Esophagus (tissue), 2 donors: ENCODE data around the gene FAM168B. TPM values are rescaled to one million over a fixed set of nuclear protein-coding genes. Genes with fewer than 3 reads are reported as not detected.
"Not testable (repeated sequence)": the region's sequence is repeated elsewhere in the genome, so short reads cannot be mapped to it uniquely, and the experiment has no call there.

Experiments
- H3K27ac ChIP-seq, 2 donors: one replicate each; pipeline ENCODE4 v1.5.1; 2013; ENCODE audit warnings: low read depth in 2 of 2, mild to moderate bottlenecking in 2 of 2, inconsistent platforms in 1 of 2, low read length in 1 of 2, moderate library complexity in 1 of 2
- H3K27me3 ChIP-seq, 2 donors: one replicate each; pipeline ENCODE4 v1.6.1; 2013; ENCODE audit warnings: low read length in 2 of 2, control low read depth in 1 of 2, mild to moderate bottlenecking in 1 of 2; ENCODE audit not compliant: insufficient read depth in 2 of 2, control insufficient read depth in 1 of 2
- H3K36me3 ChIP-seq, 2 donors: one replicate each; pipeline ENCODE4 v1.6.1; 2013; ENCODE audit warnings: low read length in 1 of 2; ENCODE audit not compliant: control insufficient read depth in 2 of 2, insufficient read depth in 2 of 2
- H3K4me1 ChIP-seq, 2 donors: one replicate each; pipeline ENCODE4 v1.6.1; 2013; ENCODE audit warnings: low read length in 1 of 2; ENCODE audit not compliant: control insufficient read depth in 2 of 2, insufficient read depth in 2 of 2
- H3K4me3 ChIP-seq, 2 donors: one replicate each; pipeline ENCODE4 v1.5.1; 2013; ENCODE audit warnings: low read length in 2 of 2, mild to moderate bottlenecking in 2 of 2, low read depth in 1 of 2, moderate library complexity in 1 of 2
- H3K9me3 ChIP-seq, 2 donors: one replicate each; pipeline ENCODE4 v1.6.1; 2013; ENCODE audit warnings: mild to moderate bottlenecking in 2 of 2, low read depth in 1 of 2, low read length in 1 of 2, moderate library complexity in 1 of 2; ENCODE audit not compliant: control insufficient read depth in 2 of 2, insufficient read depth in 1 of 2
- WGBS, 2 donors: extraction: QIAGEN DNeasy Blood & Tissue Kit; methylation state at CpG; one replicate each; pipeline ENCODE4 v1.1.7; 2013; 5-methylcytosine and 5-hydroxymethylcytosine counted together
- polyA plus RNA-seq, 2 donors: library from polyadenylated mRNA; stranded (reverse); fragments of 200-250 nt; gene quantifications; one replicate each; pipeline ENCODE4 v1.2.3, GENCODE V29; 2013
- donor health status: healthy with polysubstance abuse.
- donor health status: Bipolar disorder and iron deficiency.

The FAM168B gene
- polyA plus RNA-seq, 2 donors = 13.2 to 27.3 TPM

DNA sequence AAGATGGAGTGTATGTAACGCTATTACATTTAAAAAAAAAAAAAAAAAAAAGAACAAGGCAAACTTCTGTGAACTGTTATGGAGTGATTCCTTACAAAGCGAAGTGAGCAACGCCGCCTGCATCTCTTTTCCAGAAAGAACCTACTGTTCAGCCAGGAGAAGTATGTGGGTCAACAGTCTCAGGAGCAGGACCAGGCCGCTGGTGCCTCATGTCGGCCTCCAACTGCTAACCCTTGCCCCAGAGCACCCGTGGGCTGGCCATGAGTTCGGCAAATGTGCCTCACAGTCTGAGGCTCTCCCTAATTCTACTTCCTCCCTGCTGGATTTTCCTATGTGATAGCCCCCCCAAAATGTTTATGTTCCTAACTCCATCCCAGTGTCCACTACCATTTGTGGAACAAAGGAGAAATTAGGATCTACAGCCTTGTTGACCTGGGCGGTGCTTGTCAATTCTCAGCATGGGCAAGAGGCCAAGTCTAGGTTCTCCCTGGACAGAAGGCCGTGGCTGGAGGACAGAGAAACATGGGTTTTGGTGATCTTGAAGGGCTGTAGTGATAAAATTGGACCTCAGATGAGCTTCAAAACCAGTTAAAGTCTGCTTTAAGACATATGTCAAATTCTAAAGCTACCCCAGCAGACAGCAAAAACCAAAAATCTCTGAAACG is 15.9 kb downstream of the FAM168B start:
- Histone ChIP-seq H3K27ac (no peak overlapping the region), H3K9me3 (no peaks in the 10 kb centered on the region), H3K4me1 (peaks cover 3 to 4% of the 10 kb centered on the region in 2 donors), H3K27me3 (no peaks in the 10 kb centered on the region), H3K36me3 (peaks cover 7 to 24% of the 10 kb centered on the region in 2 donors), H3K4me3 (no peak overlapping the region)
- 88 to 90% methylated on average over 11 of the region's 11 CpGs for WGBS, 2 donors

DNA sequence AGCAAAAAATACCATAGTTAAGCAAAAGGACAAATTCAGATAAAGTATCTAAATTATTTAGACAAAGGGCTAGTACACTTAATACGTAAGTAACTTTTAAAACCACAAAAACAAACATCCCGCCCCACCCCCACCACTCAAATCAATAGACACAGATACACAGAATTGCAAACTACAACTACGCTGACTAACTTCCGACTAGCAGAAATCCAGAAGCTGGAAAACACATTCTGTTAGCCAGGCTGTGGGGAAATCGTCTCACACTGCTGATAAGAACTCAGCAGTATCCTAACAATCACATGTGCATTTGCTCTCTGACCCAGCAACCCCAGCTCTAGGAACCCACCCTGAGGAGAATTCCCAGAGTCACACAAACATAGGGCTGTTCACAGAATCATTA is 16.6 kb downstream of the FAM168B start:
- H3K9me3 ChIP-seq = no peaks in the 10 kb centered on the region
- no peaks in the 10 kb centered on the region for H3K27me3 ChIP-seq
- H3K27ac ChIP-seq = no peak overlapping the region
- WGBS, 2 donors = 82 to 87% methylated on average over 5 of the region's 5 CpGs
- H3K4me1 ChIP-seq = peaks cover 3 to 4% of the 10 kb centered on the region in 2 donors
- H3K4me3 ChIP-seq = no peak overlapping the region
- peaks cover 3 to 20% of the 10 kb centered on the region in 2 donors for H3K36me3 ChIP-seq

DNA sequence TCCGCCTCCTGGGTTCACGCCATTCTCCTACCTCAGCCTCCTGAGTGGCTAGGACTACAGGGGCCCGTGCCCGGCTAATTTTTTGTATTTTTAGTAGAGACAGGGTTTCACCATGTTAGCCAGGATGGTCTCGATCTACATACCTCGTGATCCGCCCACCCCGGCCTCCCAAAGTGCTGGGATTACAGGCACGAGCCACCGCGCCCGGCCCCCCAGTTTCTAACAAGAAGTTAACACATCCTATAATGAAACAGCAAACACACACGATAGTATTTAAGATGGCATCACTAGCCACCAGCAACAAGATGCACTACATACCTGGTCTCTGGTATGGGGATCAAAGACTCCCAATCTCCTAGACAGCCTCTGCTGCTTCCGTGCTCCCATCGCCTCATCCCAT is 17.7 kb downstream of the FAM168B start:
- H3K4me1 ChIP-seq = not testable (repeated sequence)
- H3K36me3 ChIP-seq = peaks cover 0 to 21% of the 10 kb centered on the region in 2 donors
- 97% methylated on average over 15 of the region's 15 CpGs for WGBS, 2 donors

DNA sequence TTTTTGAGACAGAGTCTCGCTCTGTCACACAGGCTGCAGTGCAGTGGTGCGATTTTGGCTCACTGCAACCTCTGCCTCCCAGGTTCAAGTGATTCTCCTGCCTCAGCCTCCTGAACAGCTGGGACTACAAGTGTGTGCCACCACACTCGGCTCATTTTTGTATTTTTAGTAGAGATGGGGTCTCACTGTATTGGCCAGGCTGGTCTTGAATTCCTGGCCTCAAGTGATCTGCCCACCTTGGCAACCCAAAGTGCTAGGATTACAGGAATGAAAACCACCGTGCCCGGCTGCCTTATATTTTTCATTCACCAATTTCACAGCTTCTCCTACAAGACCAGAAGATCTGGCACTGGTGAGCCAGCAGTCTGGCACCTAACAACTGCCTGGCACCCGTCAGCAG is 25.1 kb downstream of the FAM168B start:
- not testable (repeated sequence) for H3K27ac ChIP-seq, H3K4me1 ChIP-seq, H3K9me3 ChIP-seq, H3K4me3 ChIP-seq, H3K27me3 ChIP-seq
- WGBS, 2 donors = 94 to 96% methylated on average over 6 of the region's 6 CpGs
- peaks cover 5 to 12% of the 10 kb centered on the region in 2 donors for H3K36me3 ChIP-seq

More for the DNA sequence above, 17.7 kb downstream of the FAM168B start:
- not testable (repeated sequence) for H3K27ac ChIP-seq, H3K4me3 ChIP-seq, H3K27me3 ChIP-seq, H3K9me3 ChIP-seq

DNA sequence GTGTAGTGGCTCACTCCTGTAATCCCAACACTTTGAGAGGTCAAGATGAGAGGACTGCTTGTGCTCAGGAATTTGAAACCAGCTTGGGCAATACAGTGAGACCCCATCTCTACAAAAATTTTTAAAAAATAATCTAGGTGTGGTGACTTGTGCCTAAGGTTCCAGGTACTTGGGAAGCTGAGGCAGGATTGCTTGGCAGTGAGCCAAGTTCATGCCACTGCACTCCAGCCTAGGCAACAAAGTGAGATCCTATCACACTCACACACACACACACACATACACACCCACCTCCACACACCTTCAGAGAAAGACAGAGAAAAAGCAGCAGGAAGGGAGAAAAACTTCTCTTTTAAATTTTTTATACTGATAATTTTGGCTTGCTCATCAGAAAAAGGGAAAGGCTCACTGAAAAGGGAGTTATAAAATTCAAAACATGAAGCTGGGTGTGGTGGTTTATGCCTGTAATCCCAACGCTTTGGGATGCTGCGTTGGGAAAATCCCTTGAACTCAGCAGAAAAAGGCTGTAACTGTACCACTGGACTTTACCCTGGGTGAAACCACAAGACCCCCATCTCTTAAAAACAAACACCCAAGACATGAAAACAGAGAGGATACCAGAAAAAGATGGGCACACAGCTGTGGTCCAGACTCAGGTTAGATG is 25.7 kb downstream of the FAM168B start:
- H3K4me3 ChIP-seq = no peak overlapping the region
- peaks cover 5 to 12% of the 10 kb centered on the region in 2 donors for H3K36me3 ChIP-seq
- WGBS, 2 donors = 33 to 40% methylated on average over 2 of the region's 2 CpGs
- no peaks in the 10 kb centered on the region for H3K4me1 ChIP-seq
- no peaks in the 10 kb centered on the region for H3K9me3 ChIP-seq
- no peaks in the 10 kb centered on the region for H3K27me3 ChIP-seq
- H3K27ac ChIP-seq = no peak overlapping the region

DNA sequence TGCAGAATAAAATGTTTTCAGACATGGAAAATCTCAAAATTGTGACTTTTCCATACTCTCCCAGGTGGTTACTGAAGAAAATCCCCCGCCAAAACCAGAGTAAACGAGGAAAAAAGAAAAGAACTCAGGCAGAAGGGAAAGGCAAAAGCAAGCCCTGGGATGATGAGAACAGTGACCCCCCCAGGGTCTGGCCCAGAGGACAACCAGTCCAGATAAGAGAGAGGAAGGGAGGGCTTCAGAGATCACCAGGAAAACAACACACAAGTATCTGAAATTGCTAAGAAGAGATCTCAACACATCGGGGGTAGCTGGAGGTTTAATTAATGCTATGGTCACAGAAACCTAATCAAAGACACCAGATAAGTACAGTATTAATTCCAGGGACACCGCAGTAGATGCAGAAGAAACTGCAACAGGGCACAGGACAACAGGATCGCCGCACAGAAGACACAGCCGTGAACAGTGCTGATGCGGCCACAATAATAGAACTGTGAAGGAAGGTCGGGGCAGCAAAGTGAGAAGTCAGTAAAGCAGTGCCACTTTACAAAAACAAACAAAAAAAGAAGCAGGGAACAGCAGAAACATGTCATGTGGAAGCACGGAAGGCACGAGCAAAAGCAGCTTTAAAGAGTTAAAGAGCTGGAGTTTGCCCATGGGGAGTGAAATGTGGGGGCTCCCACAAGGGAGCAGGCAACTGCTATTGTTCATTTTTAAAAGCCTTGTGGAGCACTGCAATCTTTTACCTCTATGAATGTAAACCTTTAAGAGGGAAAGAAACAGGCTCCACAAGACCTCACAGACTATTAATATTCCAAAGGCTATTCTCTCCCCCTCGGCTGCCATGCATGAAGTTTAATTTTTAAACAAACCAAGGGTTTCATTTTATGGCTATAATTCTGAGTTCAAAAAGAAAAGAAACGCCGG is 28.4 kb downstream of the FAM168B start:
- Histone ChIP-seq H3K4me1 (no peaks in the 10 kb centered on the region), H3K27me3 (no peaks in the 10 kb centered on the region), H3K9me3 (no peaks in the 10 kb centered on the region), H3K36me3 (peaks cover 5 to 7% of the 10 kb centered on the region in 2 donors), H3K27ac (no peak overlapping the region), H3K4me3 (no peak overlapping the region)
- WGBS, 2 donors = 73 to 76% methylated on average over 14 of the region's 14 CpGs

DNA sequence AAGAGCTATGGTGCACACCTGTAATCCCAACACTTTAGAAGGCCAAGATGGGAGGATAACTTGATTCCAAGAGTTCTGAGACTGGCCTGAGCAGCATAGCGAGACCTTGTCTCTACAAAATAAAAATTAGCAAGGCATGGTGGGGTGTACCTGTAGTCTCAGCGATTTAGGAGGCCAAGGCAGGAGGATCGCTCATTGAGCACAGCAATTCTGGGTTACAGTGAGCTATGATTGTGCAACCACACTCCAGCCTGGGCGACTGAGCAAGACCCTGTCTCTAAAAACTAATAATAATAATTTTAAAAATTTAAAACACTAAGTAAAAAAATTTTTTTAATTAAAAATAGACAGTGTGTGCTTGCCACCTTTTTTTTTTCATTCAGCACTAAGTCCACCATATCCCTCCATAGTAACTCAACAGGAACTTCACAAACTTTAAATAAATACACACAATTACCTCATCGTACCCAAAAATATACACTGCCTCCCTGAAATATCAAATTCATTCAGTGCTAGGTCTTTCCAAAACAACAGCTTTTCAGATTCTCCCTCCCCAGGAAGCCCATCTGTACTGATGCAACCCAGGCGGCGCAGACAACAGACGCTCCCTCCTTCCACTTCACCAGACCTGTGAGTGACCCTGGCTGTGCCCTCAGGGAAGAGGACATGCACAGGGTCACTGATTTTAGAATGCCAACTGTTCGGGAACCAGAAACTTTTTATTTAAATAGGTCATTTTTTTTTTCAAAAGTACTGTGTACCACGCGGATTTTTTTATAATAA is 29.6 kb downstream of the FAM168B start:
- no peak overlapping the region for H3K27ac ChIP-seq
- WGBS, 2 donors = 92 to 94% methylated on average over 11 of the region's 11 CpGs
- no peaks in the 10 kb centered on the region for H3K27me3 ChIP-seq
- no peaks in the 10 kb centered on the region for H3K4me1 ChIP-seq
- no peak overlapping the region for H3K4me3 ChIP-seq
- no peaks in the 10 kb centered on the region for H3K9me3 ChIP-seq
- H3K36me3 ChIP-seq = peaks cover 5 to 8% of the 10 kb centered on the region in 2 donors

DNA sequence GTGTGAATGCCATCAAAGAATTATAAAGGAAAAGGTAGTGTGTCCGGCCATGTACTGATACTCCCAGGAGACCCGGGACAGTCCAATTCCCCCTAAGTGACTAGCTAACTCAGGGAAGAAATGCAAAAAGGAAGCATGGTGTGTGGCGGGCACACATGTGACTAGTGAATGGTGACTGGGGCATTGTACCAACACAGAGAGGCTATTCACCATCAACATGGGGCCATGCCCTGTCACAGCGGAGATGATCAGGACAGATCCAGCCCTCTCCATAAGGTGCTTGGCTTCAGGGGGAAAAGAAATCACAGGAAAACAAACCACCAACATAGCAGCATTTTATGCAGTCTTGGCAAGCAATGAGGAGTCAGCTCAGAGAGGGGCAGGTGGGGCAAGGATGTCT is 34.3 kb downstream of the FAM168B start:
- Histone ChIP-seq H3K27me3 (no peaks in the 10 kb centered on the region), H3K36me3 (peaks cover 9 to 23% of the 10 kb centered on the region in 2 donors), H3K27ac (no peak overlapping the region), H3K4me1 (peaks cover 5 to 6% of the 10 kb centered on the region in 2 donors), H3K9me3 (no peaks in the 10 kb centered on the region), H3K4me3 (no peak overlapping the region)
- 90 to 93% methylated on average over 4 of the region's 4 CpGs for WGBS, 2 donors
